Stimulated activated CD4-positive, alpha-beta T cell treated with anti-CD3 and anti-CD28 coated beads, TNF-alpha, amount 100 ng/mL, for 4 hours (primary cell): ENCODE results near the gene NCK1.

Source experiments
- DNase-seq, 3 experiments: peaks; one replicate each; pipeline ENCODE4 v3.0.0-alpha.2; 2020; ENCODE audit warnings: low read depth in 3 of 3

The NCK1 gene

DNA sequence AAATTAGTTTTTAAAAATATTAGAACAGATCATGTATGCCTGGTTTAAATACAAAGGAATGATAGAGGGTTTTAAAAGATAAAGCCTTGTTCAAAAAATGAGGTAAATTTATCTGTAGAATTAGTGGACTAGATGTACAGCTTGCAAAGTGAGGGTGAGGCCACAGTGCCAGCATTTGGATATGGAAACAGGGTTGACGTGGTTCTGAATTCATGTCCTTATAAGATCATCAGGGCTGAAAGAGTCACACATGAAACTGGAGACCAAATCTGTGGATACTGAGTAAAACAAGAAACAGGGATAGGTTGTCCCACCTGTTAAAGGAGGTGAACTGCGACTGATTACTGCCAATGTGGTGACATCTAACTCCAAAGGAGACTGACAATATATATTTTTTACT is 46.3 kb downstream of the NCK1 start:
- DNase-seq, result no peak

DNA sequence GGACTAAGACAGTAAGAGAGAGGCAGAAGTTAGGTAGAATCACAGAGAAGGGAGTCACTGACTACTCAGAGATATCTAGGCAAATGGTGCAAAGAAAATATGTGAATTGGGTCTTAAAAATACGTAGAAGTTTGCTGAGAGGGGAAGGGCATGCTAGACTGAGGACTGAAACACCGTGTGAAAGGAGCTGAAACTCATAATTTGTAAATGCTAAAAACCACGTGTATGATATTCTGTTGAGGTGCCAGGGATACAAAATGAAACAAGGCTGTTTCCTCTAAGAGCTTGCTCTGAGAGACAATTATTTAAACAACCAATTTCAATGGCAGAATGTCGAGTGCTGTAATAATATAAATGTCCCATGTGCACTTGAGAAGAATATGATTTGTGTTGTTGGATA is 47.2 kb downstream of the NCK1 start:
- no peak for DNase-seq

GRCh38 chr3:136910697-136911096 is 48.7 kb downstream of the NCK1 start:
- DNase-seq, result no peak

- DNase-seq, result no peak
These were observed 51.2 kb downstream of the NCK1 start for GRCh38 chr3:136913168-136913567.

DNA sequence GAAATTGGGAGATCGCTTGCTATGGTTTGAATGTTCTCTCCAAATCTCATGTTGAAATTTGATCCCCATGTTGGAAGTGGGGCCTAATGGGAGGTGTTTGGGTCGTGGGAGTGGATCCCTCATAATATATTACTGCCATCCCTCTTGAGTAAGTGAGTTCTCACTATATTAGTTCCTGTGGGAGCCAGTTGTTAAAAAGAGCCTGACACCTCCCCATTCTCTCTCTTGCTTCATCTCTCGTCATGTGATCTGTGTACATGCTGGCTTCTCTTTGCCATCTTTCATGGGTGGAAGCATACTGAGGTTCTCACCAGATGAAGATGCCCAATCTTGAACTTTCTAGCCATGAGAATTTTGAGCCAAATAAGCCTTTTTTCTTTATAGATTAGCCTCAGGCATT is 52.7 kb downstream of the NCK1 start:
- DNase-seq, result no peak

DNA sequence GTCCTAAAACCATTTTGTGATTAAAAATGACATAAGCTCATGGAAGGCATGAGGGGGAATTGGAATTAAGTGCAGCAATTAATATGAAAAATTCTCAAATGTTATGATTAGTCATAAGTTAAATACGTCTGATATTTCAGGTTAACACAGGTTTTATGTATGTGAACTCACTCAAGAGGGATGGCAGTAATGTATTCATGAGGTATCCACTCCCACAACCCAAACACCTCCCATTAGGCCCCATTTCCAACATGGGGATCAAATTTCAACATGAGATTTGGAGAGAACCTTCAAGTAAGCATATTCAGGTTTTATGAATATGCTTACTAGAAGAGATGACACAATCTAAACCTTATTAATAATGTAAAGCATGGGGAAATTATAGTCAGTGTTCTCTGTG is 54.2 kb downstream of the NCK1 start:
- DNase-seq, result no peak

DNA sequence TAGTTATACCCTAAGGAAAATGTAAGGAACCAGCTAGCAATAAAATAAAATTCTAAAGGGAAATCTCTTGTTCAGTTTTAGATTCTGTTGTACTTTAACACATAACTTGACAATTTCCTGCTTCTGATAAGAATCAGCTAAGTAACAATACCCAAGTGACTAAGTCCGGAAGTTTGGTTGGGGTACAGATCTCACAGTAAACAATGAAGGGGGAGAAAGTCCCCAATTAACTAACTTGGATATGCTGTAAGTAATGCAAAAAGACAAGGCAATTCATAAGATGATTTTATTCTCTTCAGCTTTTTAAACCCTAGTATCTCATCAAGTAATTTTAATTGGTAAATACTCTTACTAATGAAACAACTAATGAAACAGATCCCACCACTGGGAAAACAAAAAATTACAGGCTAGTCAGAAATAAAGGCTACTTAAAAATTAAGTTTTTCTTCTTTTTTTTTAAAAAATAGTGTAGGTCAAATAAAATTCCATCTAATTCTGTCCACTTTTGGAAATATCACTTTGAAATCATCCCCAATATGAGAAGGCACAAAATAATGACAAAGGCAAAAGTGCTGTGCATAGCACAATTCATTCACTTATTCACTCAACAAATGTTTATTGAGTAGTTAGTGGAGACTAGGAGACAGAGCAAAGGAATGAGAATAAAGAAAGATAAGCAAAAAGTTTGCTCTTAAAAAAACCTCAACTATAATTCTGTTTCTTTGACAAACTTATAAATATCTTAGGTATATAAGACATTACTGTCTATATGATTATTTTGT is 58.0 kb downstream of the NCK1 start:
- no peak for DNase-seq

DNA sequence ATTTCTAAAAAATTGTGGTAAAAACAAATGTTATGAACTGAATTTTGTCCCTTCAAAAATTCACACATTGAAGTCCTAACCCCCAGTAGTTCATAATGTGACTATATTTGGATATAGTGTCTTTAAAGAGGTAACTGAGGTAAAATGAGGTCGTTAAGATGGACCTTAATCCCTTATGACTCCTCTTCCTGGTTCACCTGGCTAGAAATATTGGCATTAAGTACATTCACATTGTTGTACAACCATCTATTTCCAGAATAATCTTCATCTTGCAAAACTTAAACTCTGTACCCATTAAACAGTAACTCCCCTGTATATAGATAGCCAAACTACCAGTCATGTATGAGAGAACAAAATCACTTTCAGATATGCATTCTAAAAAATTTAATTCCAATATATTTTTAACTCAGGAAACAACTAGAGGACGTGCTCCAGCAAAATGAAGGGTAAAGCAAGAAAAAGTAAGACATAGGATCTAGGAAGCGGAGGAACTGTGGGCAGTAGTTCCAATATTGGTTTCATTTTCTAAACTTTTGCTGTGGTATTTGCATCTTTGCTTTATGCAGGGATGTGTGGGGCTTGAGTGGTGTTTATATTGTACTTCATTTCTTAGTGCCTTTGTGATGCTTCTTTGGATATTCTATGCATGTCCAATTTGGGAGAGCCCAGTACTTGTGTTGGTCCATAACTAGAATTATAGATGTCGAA is 59.0 kb downstream of the NCK1 start:
- no peak for DNase-seq

DNA sequence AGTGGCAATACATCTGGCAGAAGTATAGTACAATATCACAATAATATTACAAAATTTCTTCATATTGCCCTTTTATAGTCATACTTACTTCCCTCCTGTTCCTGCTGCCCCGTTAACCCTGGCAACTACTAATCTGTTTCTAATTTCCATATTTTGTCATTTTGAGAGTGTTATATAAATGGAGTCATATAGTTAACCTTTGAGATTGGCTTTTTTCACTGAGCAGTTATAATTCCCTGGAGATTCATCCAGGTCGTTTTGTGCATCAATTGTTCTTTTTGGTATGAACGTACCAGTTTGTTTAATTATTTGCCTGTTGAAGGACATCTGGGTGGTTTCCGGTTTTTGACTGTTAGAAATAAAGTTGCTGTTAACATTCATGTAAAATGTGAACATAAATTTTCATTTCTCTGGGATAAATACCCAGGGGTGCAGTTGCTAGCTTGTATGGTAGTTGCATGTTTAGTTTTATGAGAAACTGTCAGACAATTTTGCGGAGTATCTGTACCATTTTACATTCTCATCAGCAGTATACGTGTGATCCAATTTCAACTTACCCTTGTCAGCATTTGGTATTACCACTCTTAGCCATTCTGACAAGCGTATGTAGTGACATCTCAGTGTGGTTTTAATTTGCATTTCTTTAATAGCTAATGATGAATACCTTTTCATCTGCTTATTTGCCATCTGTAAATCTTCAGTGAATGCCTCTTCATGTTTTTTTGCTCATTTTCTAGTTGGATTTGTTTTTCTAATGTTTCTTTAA is 63.6 kb downstream of the NCK1 start:
- no peak for DNase-seq

- no peak for DNase-seq
These were observed 66.2 kb downstream of the NCK1 start for GRCh38 chr3:136928240-136928639.

DNA sequence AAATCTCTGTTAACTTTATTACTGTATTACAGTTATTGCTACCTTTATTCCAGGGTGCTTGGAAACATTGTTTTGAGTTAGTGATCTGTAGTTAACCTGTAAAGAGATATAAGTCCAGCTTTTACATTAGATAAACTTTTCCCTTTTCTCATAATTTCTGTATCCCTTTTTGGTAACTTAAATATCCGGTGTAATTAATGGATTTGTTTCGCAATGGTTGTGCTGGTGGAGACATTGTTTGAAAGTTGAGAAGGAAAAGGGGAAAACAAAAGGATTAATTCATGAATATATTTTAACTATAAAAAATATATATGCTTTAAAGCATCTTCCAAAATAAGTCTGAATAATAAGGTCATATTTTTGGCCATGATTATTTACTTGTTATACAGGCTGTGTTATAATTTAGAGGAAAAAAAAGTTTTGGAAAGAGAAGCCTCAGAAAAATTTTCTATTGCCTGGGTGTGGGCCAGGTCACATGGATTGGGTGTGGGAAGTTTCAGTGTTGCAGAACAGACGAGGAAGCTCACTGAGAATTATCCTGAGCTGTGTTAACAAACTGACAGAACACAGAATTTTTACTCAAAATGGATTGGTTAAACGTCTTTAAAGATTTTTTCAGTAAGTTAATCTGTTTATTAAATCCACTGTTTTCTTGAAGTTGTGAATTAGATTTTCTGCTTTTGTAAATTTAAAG is 68.1 kb downstream of the NCK1 start:
- no peak for DNase-seq

DNA sequence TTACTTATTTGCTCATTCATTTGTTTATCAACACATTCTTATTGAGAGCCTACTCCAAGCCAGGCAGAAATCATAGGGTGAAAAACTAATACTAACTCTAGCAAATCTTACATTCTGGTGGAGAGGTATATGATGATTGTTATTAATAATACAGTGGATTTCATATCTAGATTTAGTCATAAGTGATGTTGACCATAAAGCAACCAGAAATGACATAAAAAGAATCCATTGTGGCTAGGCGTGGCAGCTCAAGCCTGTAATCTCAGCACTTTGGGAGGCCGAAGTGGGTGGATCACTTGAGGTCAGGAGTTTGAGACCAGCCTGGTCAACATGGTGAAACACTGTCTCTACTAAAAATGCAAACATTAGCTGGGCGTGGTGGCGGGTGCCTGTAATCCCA is 69.6 kb downstream of the NCK1 start:
- no peak for DNase-seq

- no peak for DNase-seq
These were observed 70.5 kb downstream of the NCK1 start for GRCh38 chr3:136932523-136932922.

GRCh38 chr3:136932978-136933772 is 71.2 kb downstream of the NCK1 start:
- DNase-seq, result no peak

GRCh38 chr3:136937175-136937574 is 75.2 kb downstream of the NCK1 start:
- DNase-seq, result no peak

GRCh38 chr3:136937851-136938250 is 75.8 kb downstream of the NCK1 start:
- DNase-seq, result no peak

DNA sequence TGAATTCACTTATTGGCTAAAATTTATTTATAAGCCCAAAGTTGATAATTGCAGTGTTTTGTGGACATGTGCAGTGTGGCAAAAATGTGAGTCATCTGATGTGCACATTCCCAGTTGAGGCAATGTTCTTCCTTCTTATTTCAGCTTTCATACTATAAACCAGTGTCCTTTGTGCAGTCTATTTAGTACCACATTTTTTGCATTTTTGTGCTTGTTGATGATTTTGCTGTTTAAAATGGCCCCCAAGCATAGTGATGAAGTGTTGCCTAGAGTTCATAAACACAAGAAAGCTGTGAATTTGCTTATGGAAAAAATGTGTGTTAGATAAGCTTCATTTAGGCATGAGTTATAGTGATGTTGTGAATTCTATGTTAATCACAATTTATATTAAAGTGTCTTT is 76.3 kb downstream of the NCK1 start:
- DNase-seq, result no peak

GRCh38 chr3:136939489-136939888 is 77.5 kb downstream of the NCK1 start:
- no peak for DNase-seq

- DNase-seq, result no peak
These were observed 80.8 kb downstream of the NCK1 start for GRCh38 chr3:136942803-136943202.

DNA sequence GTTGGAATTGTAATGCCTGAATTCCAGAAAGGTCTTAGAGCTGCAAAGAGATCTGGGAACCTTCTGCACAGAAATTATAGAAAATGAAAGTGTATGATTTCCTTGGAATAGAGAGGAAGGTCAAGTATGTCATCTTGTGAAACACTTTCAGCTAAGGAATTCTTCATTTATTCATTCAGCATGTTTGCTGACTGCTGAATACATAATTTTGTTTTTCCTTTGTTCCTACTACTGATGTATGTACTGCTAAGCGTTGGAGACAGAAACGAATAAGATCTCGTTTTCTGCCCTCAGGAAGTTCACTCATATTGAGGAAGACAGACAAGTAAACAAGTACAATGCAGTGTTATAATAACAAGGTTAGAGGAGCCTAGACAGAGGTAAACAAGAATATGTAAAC is 81.4 kb downstream of the NCK1 start:
- no peak for DNase-seq

DNA sequence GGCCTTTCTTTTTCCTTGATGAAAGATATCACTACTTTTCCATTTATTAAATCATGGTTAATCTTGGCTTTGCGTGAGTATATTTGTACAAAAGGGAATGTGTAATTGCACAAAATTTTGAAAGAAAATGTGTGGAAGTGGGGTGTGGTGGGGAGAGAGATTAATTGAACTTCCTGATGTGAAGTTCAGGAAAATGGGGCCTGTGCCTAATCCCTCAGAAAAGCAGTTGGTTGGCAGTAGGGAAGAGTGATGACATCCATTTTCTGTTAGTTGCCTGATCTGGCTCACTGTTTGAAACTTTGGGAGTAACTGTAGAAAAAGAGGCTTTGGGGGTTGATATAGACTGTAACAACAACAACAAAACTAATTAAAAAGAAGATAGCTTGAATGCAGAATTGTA is 85.0 kb downstream of the NCK1 start:
- DNase-seq, result no peak
